Measurements from ENCODE around the gene RMRP.

Gene RMRP

GRCh38 chr9:35669331-35670145 lies 11.7 kb upstream of the RMRP start:
- H3K27ac ChIP-seq, result peak overlapping the region; percentile 55
- TF ChIP-seq CTCF (conservative IDR thresholded peaks at IDR 0.05), result no peak

GRCh38 chr9:35667939-35668338 lies 10.1 kb upstream of the RMRP start:
- TF ChIP-seq CTCF (conservative IDR thresholded peaks at IDR 0.05), result no peak
- no peak overlapping the region for H3K27ac ChIP-seq

- no peak for TF ChIP-seq CTCF (conservative IDR thresholded peaks at IDR 0.05)
These were observed 8.7 kb upstream of the RMRP start for GRCh38 chr9:35666549-35666948.

DNA sequence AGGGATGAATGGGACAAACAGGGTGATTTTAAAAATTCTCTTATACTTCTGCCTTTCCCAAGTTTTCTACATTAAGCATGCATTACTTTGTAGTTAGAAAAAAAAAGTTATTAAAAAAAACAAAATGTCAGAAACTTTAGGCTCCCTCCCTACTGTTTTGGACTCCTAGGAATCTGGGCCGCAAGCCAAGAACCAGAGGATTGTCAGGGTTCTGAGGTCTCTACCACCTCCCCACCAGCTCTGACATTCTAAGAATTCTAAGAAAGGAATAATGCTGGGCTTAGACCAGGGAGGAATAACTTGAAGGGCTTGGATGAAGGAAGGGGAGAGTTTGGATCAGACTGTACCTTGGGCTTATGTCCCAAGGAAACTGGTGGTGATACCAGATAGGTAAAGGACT lies 8.2 kb upstream of the RMRP start:
- no peak for TF ChIP-seq CTCF (conservative IDR thresholded peaks at IDR 0.05)
- peak overlapping the region; percentile 81; the same call in 1 of the 2 replicates for H3K27ac ChIP-seq

More at GRCh38 chr9:35666549-35666948, 8.7 kb upstream of the RMRP start:
- H3K27ac ChIP-seq, result no peak overlapping the region

GRCh38 chr9:35665471-35665818 lies 7.6 kb upstream of the RMRP start:
- peak; percentile 8; the same call in 1 of the 2 replicates for TF ChIP-seq CTCF (conservative IDR thresholded peaks at IDR 0.05)
- H3K27ac ChIP-seq, result peak overlapping the region; percentile 81

DNA sequence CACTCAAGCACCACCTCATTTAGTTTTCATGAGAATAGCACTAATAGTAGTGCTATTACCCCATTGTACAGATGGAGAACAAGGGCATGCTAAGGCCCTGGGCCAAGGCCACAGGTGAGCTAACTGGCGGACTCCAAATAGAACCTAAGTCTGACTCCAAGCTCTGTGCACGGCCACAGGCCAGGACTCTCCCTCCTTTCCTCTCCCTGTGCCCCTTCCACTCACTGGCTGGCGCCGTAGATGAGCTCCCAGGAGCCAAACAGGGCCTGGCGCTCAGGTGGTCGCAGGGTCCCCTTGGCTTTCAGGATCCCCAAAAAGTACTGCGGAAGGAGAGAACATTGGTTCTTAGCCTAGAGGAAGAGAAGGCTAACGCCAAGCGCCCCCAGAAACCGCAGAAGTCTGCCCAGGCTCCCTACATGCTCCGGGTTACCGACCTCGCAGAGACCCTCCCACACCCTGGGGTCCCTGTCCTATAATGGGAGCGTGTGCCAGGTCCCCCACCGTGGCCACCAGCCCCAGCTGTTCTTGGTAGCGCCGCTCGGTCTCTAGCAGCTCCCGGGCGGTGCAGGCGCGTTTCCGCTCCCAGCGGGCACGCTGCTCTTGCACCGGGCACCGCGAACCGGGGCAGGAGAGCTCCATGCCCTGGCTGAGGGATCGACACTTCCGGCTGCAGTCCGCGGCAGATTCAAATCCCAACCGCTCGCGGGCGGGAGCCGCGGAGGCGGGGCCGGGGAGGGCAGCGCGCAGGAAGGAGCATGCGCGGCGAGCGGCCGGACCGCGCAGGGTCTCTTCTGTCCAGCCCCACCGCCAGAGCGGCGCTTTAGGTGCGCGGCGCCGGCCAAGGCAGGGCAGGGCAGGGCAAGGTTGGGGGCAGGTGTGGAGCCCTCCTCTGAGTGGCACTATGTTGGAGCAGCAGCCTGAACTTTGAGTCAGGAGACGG lies 7.0 kb upstream of the RMRP start, which contains the start of gene ARHGEF39:
TSS of gene ARHGEF39 (minus strand) at position 665 of the 940 bp plus-strand sequence. CDS start at position 639, 26 bp downstream.
- TF ChIP-seq CTCF (conservative IDR thresholded peaks at IDR 0.05), result peak; percentile 66
- H3K27ac ChIP-seq, result peak within 1 kb of the TSS; percentile 81

GRCh38 chr9:35662437-35662836 lies 4.6 kb upstream of the RMRP start:
- no peak overlapping the region for H3K27ac ChIP-seq
- TF ChIP-seq CTCF (conservative IDR thresholded peaks at IDR 0.05), result no peak

Data from VCaP (cell line).